GM19395 (cell line): ENCODE measurements around the gene NUTF2.

Source experiments
- ATAC-seq: cut with Tn5 transposase; IDR thresholded peaks from one replicate; pipeline ENCODE4 v1.9.1; 2021; ENCODE audit warnings: mild to moderate bottlenecking, moderate library complexity; ENCODE audit not compliant: unreplicated experiment

NUTF2 gene

DNA sequence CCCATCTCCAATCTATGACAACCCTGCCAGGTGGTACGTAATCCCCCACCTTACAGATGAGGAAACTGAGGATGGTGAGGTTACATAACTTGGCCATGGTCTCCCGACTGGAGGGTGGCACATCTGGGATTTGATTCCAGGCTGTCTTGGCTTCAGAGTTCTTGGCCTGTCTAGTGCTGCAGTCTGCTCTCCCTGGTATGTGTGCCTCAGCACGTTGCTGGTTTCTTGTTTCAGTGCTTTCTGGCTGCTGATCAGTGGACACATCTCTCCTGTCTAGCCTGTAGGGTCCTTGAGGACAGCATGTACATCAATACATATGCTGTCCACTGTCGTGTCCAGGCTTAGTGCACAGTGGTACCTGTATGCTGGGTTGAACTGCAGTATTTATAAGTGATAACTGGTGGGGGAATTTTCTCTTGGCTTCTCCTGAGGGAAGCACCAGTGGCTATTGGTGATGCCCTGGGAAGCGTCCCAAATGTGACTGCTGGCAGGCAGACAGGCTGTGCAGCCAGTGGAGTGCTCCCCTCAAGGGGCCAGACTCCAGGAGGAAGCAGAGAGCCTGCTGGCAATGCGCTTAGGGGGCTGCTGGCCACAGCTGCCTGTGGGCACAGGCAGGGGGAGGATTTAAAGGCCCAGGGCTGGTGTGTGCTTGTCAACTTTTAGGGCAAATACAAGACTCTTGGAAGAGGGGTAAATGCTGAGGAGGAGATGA lies 70.6 kb downstream of the NUTF2 start:
- no peak for ATAC-seq

- no peak for ATAC-seq
Observed at GRCh38 chr16:67917852-67918236, 71.1 kb downstream of the NUTF2 start.

GRCh38 chr16:67919622-67920221 lies 73.0 kb downstream of the NUTF2 start:
- no peak for ATAC-seq
